ENCODE data around the gene ABHD12.

- TF ChIP-seq CTCF (IDR thresholded peaks at IDR 0.05 in 4 of 5, conservative IDR thresholded peaks at IDR 0.05 in 1 of 5) = no peak
- no peak for TF ChIP-seq POLR2A (IDR thresholded peaks at IDR 0.05)
These were observed 93.3 kb downstream of the ABHD12 start for GRCh38 chr20:25297141-25297905.
